Lower leg skin (tissue), 4 donors: ENCODE measurements around the gene PODNL1. TPM values are rescaled to one million over a fixed set of nuclear protein-coding genes. Genes with fewer than 3 reads are reported as not detected.

Source experiments
- DNase-seq, 2 donors: peaks; one replicate each; pipeline ENCODE4 v3.0.0-alpha.2; 2019; ENCODE audit warnings: low spot score in 2 of 2
- H3K4me3 ChIP-seq: fragments of 200-600 bp; sonication (generic); 2 replicates; pipeline ENCODE4 v1.5.1; 2017; ENCODE audit warnings: mild to moderate bottlenecking, low read depth; ENCODE audit not compliant: poor library complexity, severe bottlenecking
- POLR2A ChIP-seq, 2 donors: fragments of 450-650 bp; IDR thresholded peaks; one replicate each; pipeline ENCODE4 v1.6.1; 2016 to 2017; ENCODE audit warnings: antibody characterized with exemption in 2 of 2, mild to moderate bottlenecking in 1 of 2, moderate library complexity in 1 of 2
- WGBS, 2 donors: methylation state at CpG; one replicate each; pipeline ENCODE4 v1.1.5; 2018; 5-methylcytosine and 5-hydroxymethylcytosine counted together
- intact Hi-C: fragments of 100-400 bp; cut with DNase I; formaldehyde crosslinking; loops from one replicate; pipeline ENCODE4 v1.15.0; 2023; ENCODE audit warnings: low total_unique reads
- total RNA-seq, 4 donors: library from RNA; depleted of rRNA; stranded (reverse); fragments of >200 nt; gene quantifications; one replicate each; pipeline ENCODE4 v1.1.0, GENCODE V29; 2016
- TF ChIP-seq, protein P1 (sequence below), 3 donors: fragments of 450-650 bp; IDR thresholded peaks; one replicate each; pipeline ENCODE4 v1.5.1; 2016; ENCODE audit warnings: antibody characterized with exemption in 3 of 3, mild to moderate bottlenecking in 3 of 3, moderate library complexity in 2 of 3

PODNL1 gene
- total RNA-seq, 4 donors from 2014 or later, result 5.2 to 8.2 (median 6.4) TPM

DNA sequence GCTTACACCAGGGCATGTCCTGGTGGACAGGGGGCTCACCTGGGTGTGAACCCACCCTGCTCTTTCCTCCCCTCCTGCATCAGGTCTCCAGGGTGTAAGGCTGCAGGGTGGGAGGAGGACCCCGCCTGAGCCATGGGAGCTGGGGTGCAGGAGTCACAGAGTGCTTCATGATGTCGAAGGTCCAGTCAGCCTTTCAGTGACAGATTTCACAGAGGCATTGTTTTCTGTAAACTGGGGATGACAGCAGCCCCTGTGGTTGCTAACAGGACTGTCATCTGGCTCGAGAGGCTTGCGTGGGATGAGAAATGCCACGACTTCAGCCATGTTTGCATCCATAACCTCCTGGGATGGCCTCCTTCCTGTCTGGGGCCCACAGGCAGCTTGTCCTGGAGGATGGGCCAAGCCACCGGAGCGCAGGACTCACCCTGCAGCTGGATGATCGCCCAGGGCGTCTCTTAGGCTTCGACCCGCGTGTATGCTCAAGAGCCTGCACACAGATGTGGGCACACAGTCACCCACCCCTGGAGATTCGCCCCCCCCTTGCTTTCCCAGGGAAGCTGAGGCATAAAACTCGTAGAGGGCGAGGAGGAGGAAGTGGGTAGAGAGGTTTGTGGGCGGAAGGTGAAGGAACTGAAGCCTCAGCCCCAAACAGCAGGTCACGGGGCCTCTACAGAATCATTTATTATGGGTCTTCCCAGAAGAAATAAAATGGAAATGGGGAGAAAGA lies 56.4 kb downstream of the PODNL1 start:
- WGBS, 2 donors, result 50 to 52% methylated on average over 17 of the region's 17 CpGs
- intact Hi-C loops, result loop anchor here (2.0 kb wide), 1 partner anchor 191 kb away; the partner anchor contains the start of gene MISP3
- DNase-seq, result no peak
- H3K4me3 ChIP-seq, result no peak overlapping the region
- TF ChIP-seq, protein P1, sequence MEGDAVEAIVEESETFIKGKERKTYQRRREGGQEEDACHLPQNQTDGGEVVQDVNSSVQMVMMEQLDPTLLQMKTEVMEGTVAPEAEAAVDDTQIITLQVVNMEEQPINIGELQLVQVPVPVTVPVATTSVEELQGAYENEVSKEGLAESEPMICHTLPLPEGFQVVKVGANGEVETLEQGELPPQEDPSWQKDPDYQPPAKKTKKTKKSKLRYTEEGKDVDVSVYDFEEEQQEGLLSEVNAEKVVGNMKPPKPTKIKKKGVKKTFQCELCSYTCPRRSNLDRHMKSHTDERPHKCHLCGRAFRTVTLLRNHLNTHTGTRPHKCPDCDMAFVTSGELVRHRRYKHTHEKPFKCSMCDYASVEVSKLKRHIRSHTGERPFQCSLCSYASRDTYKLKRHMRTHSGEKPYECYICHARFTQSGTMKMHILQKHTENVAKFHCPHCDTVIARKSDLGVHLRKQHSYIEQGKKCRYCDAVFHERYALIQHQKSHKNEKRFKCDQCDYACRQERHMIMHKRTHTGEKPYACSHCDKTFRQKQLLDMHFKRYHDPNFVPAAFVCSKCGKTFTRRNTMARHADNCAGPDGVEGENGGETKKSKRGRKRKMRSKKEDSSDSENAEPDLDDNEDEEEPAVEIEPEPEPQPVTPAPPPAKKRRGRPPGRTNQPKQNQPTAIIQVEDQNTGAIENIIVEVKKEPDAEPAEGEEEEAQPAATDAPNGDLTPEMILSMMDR (IDR thresholded peaks at IDR 0.05), result no peak
- no peak for TF ChIP-seq POLR2A (IDR thresholded peaks at IDR 0.05)

DNA sequence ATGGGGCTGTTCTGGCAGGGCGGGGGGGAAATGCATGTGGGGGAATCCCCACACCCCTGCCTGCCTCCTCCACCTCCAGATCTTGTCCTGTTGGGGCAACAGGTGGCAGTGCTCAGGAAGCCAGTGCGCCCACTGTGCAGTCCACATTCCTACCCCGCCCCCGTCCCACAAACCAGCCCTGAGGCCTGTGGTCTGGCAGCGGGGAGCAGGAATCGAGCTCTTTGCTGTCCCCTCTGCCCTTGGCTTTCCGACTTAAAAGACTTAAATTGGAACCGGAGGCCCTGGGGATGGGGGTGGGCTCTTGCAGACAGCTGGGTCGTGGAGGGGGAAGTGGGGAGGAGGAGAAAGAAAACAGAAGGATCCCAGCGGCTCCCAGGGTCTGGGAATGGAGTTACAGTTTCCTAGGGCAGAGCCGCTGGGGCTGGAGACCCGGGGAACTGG lies 56.9 kb downstream of the PODNL1 start:
- TF ChIP-seq, protein P1 (IDR thresholded peaks at IDR 0.05), result no peak
- TF ChIP-seq POLR2A (IDR thresholded peaks at IDR 0.05), result no peak
- no peak overlapping the region for H3K4me3 ChIP-seq
- DNase-seq, result no peak
- intact Hi-C loops, result no loop called here
- 52 to 59% methylated on average over 12 of the region's 12 CpGs for WGBS, 2 donors

Other genes with a start within 250 kb of the PODNL1 start
- gene MRI1, start 173.9 kb downstream of the PODNL1 start, total RNA-seq, result 100 to 1,000 TPM in 2 of 4 donors, 10 to 100 TPM in 2; 72.8 to 133 (median 92.1) TPM
- gene C19orf53, start 164.0 kb downstream of the PODNL1 start, total RNA-seq, result 100 to 1,000 TPM; 113 to 200 (median 145) TPM
- gene ZSWIM4, start 143.0 kb downstream of the PODNL1 start, total RNA-seq, result 10 to 100 TPM; 22.3 to 29.9 (median 23.3) TPM
- not detected for gene NANOS3, start 61.3 kb downstream of the PODNL1 start, total RNA-seq
- gene BRME1, start 32.3 kb downstream of the PODNL1 start, total RNA-seq, result 10 to 100 TPM in 1 of 4 donors, 1 to 10 TPM in 3; 2.3 to 11.8 (median 5.7) TPM
- gene CC2D1A, start 32.2 kb downstream of the PODNL1 start, total RNA-seq, result 100 to 1,000 TPM in 1 of 4 donors, 10 to 100 TPM in 3; 48.9 to 104 (median 54.8) TPM
- gene DCAF15, start 14.1 kb upstream of the PODNL1 start, total RNA-seq, result 10 to 100 TPM; 31.8 to 51.7 (median 43.0) TPM
- 1 to 10 TPM; 4.5 to 9.2 (median 6.1) TPM for gene RFX1, start 67.9 kb upstream of the PODNL1 start, total RNA-seq
- not detected for gene RLN3, start 89.7 kb upstream of the PODNL1 start, total RNA-seq
- 1 to 10 TPM in 3 of 4 donors, under 1 TPM in 1; 0.27 to 2.7 (median 2.0) TPM for gene IL27RA, start 93.3 kb upstream of the PODNL1 start, total RNA-seq
- gene PALM3, start 123.7 kb upstream of the PODNL1 start, total RNA-seq, result under 1 TPM in 1 of 4 donors, not detected in 3; 0.10 TPM
- gene MISP3, start 134.4 kb upstream of the PODNL1 start, total RNA-seq, result 10 to 100 TPM in 3 of 4 donors, 1 to 10 TPM in 1; 9.1 to 26.2 (median 17.2) TPM
- not detected for gene C19orf67, start 147.4 kb upstream of the PODNL1 start, total RNA-seq
- gene SAMD1, start 152.3 kb upstream of the PODNL1 start, total RNA-seq, result 10 to 100 TPM; 23.2 to 61.1 (median 33.2) TPM
- 10 to 100 TPM; 45.9 to 53.7 (median 49.2) TPM for gene PRKACA, start 179.3 kb upstream of the PODNL1 start, total RNA-seq
- 1 to 10 TPM in 3 of 4 donors, not detected in 1; 1.6 to 3.2 (median 2.3) TPM for gene ASF1B, start 198.2 kb upstream of the PODNL1 start, total RNA-seq